Prostate gland (tissue), 2 donors: Measurements from ENCODE around the gene ALG11.

Experiments used
- POLR2AphosphoS5 ChIP-seq: sonication (generic); formaldehyde crosslinking; IDR thresholded peaks from one replicate; pipeline ENCODE4 v1.6.1; 2017; ENCODE audit warnings: antibody characterized with exemption
- TF ChIP-seq, protein P1 (sequence below), 4 experiments: fragments of 200-600 bp in 2 of 4; fragments of 450-650 bp in 2 of 4; sonication (generic) in 2 of 4; IDR thresholded peaks; 1 replicate in 3 of 4; 2 replicates in 1 of 4; pipeline ENCODE4 v1.5.1; 2016 to 2019; ENCODE audit warnings: antibody characterized with exemption in 4 of 4, mild to moderate bottlenecking in 2 of 4, moderate library complexity in 2 of 4

DNA sequence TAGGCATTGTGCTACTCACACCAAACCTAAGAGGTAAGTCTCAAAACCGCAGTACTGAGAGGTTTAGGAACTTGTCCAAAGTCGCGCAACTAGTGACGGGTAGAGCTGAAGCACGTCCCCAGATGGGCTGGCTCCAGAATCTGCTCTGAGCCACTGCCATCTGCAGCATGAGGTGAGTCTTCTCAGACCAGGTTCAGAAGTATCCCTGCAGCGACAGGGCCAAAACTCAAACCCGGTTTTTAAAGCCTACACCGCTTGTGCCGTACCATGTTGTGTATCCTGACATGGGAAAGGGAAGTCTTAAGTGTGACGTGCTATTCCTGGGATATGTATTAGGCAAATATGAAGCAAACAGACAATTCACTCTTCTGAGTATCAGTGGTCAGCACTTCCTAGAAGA lies 46.0 kb upstream of the ALG11 start:
- TF ChIP-seq, protein P1, sequence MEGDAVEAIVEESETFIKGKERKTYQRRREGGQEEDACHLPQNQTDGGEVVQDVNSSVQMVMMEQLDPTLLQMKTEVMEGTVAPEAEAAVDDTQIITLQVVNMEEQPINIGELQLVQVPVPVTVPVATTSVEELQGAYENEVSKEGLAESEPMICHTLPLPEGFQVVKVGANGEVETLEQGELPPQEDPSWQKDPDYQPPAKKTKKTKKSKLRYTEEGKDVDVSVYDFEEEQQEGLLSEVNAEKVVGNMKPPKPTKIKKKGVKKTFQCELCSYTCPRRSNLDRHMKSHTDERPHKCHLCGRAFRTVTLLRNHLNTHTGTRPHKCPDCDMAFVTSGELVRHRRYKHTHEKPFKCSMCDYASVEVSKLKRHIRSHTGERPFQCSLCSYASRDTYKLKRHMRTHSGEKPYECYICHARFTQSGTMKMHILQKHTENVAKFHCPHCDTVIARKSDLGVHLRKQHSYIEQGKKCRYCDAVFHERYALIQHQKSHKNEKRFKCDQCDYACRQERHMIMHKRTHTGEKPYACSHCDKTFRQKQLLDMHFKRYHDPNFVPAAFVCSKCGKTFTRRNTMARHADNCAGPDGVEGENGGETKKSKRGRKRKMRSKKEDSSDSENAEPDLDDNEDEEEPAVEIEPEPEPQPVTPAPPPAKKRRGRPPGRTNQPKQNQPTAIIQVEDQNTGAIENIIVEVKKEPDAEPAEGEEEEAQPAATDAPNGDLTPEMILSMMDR (IDR thresholded peaks at IDR 0.05), result no peak
- TF ChIP-seq POLR2AphosphoS5, result no peak
